ENCODE results near the gene MPIG6B. TPM values are rescaled to one million over a fixed set of nuclear protein-coding genes. Genes with fewer than 3 reads are reported as not detected.

MPIG6B gene
- total RNA-seq, 4 donors from 2014 or later: 0.54 TPM; not detected in 3

DNA sequence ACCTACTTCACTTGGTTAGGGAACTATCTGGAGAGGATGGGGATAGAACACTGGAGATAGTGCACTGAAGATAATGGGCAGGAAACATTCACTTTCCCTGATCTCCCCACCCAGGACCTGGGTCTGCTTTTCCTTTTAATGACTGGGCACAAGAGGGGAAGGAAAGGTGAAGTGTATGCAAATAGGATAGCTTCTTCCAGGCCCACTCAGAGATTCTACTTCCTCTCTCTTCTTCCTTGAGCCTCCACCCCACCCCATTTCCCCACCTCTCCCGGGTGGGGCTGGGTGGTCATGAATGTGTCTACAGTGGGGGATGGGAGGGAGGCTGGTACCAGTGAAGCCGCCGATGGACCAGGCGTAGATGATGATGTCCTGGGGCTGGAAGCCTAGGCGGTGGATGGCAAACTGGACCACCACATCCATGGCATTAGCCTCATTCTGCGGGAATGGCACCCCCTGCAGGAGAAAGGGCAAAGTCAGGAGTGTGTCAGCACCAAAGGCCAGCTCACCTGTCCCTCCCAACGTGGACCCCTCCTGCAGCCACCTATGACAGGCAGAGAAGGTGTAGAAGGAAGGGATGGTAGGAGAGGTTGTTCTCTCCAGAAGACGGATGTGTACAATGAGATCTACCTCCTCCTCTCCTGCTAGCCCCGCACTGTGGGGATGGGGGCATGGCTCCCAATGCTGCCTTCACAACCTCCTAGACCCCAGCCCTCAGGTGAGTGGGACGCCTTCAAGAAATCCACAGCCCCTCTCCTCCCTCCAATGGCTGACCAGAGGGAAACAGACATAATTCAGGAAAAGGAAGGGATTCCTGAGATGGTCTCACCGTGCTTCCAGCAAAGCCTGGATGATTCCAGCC is 33.7 kb upstream of the MPIG6B start:
- H3K27ac ChIP-seq: no peak overlapping the region
- H3K4me1 ChIP-seq: no peaks in the 10 kb centered on the region
- H3K9me3 ChIP-seq: no peaks in the 10 kb centered on the region
- WGBS, 2 donors (ENCODE audit: low coverage in 1 of 2): 65 to 77% methylated on average over 3 to 9 of the region's 11 CpGs
- no peaks in the 10 kb centered on the region for H3K27me3 ChIP-seq
- H3K36me3 ChIP-seq: peaks cover 0 to 92% of the 10 kb centered on the region in 2 donors
- H3K4me3 ChIP-seq: no peak overlapping the region
- TF ChIP-seq EP300 (IDR thresholded peaks at IDR 0.05): no peak
- no peak for TF ChIP-seq POLR2AphosphoS5 (IDR thresholded peaks at IDR 0.05)
- no peak for TF ChIP-seq POLR2A (IDR thresholded peaks at IDR 0.05)
- no peak for TF ChIP-seq CTCF (IDR thresholded peaks at IDR 0.05)
- ATAC-seq: no peak

- H3K4me3 ChIP-seq: no peak overlapping the region
- H3K27ac ChIP-seq: no peak overlapping the region
- TF ChIP-seq POLR2AphosphoS5 (IDR thresholded peaks at IDR 0.05) (no peak), CTCF (IDR thresholded peaks at IDR 0.05) (no peak), POLR2A (IDR thresholded peaks at IDR 0.05) (no peak), EP300 (IDR thresholded peaks at IDR 0.05) (no peak)
- peaks cover 0 to 100% of the 10 kb centered on the region in 2 donors for H3K36me3 ChIP-seq
- no peaks in the 10 kb centered on the region for H3K4me1 ChIP-seq
- no peaks in the 10 kb centered on the region for H3K9me3 ChIP-seq
- ATAC-seq: no peak
- 36 to 48% methylated on average over 5 of the region's 10 CpGs for WGBS, 2 donors (ENCODE audit: low coverage in 1 of 2)
- no peaks in the 10 kb centered on the region for H3K27me3 ChIP-seq
Measured at GRCh38 chr6:31690231-31691077, 32.7 kb upstream of the MPIG6B start.

GRCh38 chr6:31691078-31691463 is 32.1 kb upstream of the MPIG6B start:
- Histone ChIP-seq H3K4me3 (no peak overlapping the region), H3K9me3 (no peaks in the 10 kb centered on the region), H3K4me1 (no peaks in the 10 kb centered on the region), H3K36me3 (peaks cover 0 to 100% of the 10 kb centered on the region in 2 donors), H3K27ac (no peak overlapping the region), H3K27me3 (no peaks in the 10 kb centered on the region)
- ATAC-seq: no peak
- 71 to 84% methylated on average over 6 of the region's 6 CpGs for WGBS, 2 donors (ENCODE audit: low coverage in 1 of 2)
- TF ChIP-seq POLR2AphosphoS5 (IDR thresholded peaks at IDR 0.05): no peak
- TF ChIP-seq EP300 (IDR thresholded peaks at IDR 0.05): no peak

- Histone ChIP-seq H3K9me3 (no peaks in the 10 kb centered on the region), H3K36me3 (peaks cover 0 to 100% of the 10 kb centered on the region in 2 donors), H3K27ac (no peak overlapping the region), H3K4me3 (no peak overlapping the region), H3K27me3 (no peaks in the 10 kb centered on the region), H3K4me1 (no peaks in the 10 kb centered on the region)
- TF ChIP-seq CTCF (IDR thresholded peaks at IDR 0.05) (no peak), POLR2AphosphoS5 (IDR thresholded peaks at IDR 0.05) (no peak), EP300 (IDR thresholded peaks at IDR 0.05) (no peak), POLR2A (IDR thresholded peaks at IDR 0.05) (no peak)
- no peak for ATAC-seq
- WGBS, 2 donors (ENCODE audit: low coverage in 1 of 2): 80% methylated on average over 3 of the region's 12 CpGs; no CpG with 5 or more reads in 1 of the 2 donors
Measured at GRCh38 chr6:31691564-31692108, 31.5 kb upstream of the MPIG6B start.

DNA sequence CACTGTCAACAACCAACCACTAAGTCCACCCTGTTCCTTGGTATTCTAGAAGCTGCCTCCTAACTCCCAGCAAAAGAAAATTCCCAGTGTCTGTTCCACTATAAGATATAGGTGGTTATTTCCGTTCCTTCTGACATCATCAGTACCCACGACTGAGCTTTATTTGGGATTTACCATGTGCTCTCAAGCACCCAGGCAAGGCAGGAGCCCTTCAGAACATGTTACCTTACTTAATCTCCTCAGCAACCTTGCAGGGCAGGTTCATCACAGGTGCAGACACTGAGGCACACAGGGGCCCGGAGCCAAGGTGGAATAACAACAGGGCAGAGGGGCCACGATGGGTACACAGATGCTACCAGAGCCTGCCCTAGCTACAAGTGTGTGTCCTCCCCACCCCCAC is 30.8 kb upstream of the MPIG6B start:
- H3K27me3 ChIP-seq: no peaks in the 10 kb centered on the region
- 70 to 80% methylated on average over 2 of the region's 4 CpGs for WGBS, 2 donors (ENCODE audit: low coverage in 1 of 2)
- peaks cover 0 to 100% of the 10 kb centered on the region in 2 donors for H3K36me3 ChIP-seq
- no peaks in the 10 kb centered on the region for H3K9me3 ChIP-seq
- no peak overlapping the region for H3K4me3 ChIP-seq
- TF ChIP-seq POLR2AphosphoS5 (IDR thresholded peaks at IDR 0.05) (no peak), POLR2A (IDR thresholded peaks at IDR 0.05) (no peak), CTCF (IDR thresholded peaks at IDR 0.05) (no peak), EP300 (IDR thresholded peaks at IDR 0.05) (no peak)
- no peaks in the 10 kb centered on the region for H3K4me1 ChIP-seq
- ATAC-seq: no peak
- H3K27ac ChIP-seq: no peak overlapping the region

Data from gastroesophageal sphincter (tissue), 4 donors.